DOHH2 (cell line): ENCODE data around the gene ENC1.

ENCODE experiments used
- CTCF ChIP-seq: fragments of 200-600 bp; sonication (generic); IDR thresholded peaks from one replicate; pipeline ENCODE4 v1.5.1; 2014; ENCODE audit warnings: antibody characterized with exemption, mild to moderate bottlenecking, low read depth, low read length; ENCODE audit not compliant: poor library complexity, severe bottlenecking
- EZH2phosphoT487 ChIP-seq: fragments of 200-600 bp; sonication (generic); IDR thresholded peaks from 2 replicates; pipeline ENCODE4 v1.6.1; 2017; ENCODE audit warnings: borderline replicate concordance, mild to moderate bottlenecking, antibody characterized with exemption, low read length, moderate library complexity, mixed read lengths

DNA sequence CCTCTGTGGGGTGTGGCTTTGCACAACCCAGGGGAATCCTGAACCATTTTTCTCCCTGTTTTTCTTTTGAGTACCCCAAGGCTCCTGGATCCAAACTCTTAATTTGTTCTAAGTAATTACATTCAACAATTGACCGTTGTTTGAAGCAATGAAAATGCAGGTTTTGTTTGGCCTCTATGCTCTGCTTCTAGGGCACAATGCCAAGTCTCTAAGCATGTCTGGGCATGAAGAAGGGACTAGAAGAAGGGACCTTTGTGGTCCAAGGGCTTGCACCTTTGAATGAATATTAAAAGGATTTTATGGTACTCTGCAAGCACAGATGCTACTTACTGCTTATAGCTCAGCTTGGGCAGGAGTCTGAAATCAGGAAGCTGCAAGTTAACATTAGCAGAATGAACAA is 6.6 kb upstream of the ENC1 start:
- TF ChIP-seq CTCF (no peak), EZH2phosphoT487 (no peak)
